Astrocyte (in vitro differentiated cells and primary cell): Measurements from ENCODE around the gene PACRG.

Source experiments
- CTCF ChIP-seq: IDR thresholded peaks from 2 replicates; pipeline ENCODE4 v1.5.1; 2011; ENCODE audit warnings: low read depth, mild to moderate bottlenecking, inconsistent platforms, low read length, moderate library complexity; ENCODE audit not compliant: insufficient read depth
- EZH2 ChIP-seq: IDR thresholded peaks from 2 replicates; pipeline ENCODE4 v1.6.1; 2012; ENCODE audit warnings: mild to moderate bottlenecking, low read length, inconsistent platforms; ENCODE audit not compliant: insufficient read depth

DNA sequence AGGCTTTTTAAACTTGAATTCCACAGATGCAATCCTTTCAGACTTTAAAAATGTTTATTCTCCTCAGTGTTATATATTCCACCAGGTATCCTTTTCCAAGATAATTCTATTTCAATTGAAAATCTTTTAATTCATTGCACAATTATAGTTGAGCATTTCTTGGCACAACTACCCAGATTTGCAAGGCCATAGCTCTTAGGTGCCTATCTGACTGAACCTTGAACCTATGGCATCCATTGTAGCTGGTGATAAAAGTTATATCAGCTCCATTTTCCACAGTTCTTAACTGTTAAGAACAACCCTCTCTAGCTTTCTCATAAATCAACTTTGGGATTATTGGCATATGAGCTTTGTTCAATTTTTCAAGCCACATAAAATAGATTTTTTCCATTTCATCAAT, 42.4 kb downstream of the PACRG start:
- no peak for TF ChIP-seq CTCF
- no peak for TF ChIP-seq EZH2
